Upper lobe of left lung (tissue), 6 donors: ENCODE data around the gene SPRYD4. TPM values are rescaled to one million over a fixed set of nuclear protein-coding genes. Genes with fewer than 3 reads are reported as not detected.

Source experiments
- ATAC-seq, 2 donors: fragments of 200-7000 bp; cut with Tn5 transposase; one replicate each; pipeline ENCODE4 v1.9.1; 2022; ENCODE audit warnings: mild to moderate bottlenecking in 2 of 2, moderate library complexity in 2 of 2; ENCODE audit not compliant: low FRiP score in 2 of 2
- DNase-seq, 2 donors: peaks; one replicate each; pipeline ENCODE4 v3.0.0-alpha.2; 2019 to 2020
- H3K27ac ChIP-seq, 4 donors: fragments of 200-600 bp; sonication (generic); one replicate each; pipeline ENCODE4 v1.5.1; 2016 to 2019
- H3K27me3 ChIP-seq, 4 donors: fragments of 200-600 bp; sonication (generic); one replicate each; pipeline ENCODE4 v1.5.1; 2017 to 2019
- H3K36me3 ChIP-seq, 4 donors: fragments of 200-600 bp; sonication (generic); one replicate each; pipeline ENCODE4 v1.5.1; 2016 to 2019
- H3K4me1 ChIP-seq, 4 donors: fragments of 200-600 bp; sonication (generic); one replicate each; pipeline ENCODE4 v1.5.1; 2018 to 2019
- H3K4me3 ChIP-seq, 4 donors: fragments of 200-600 bp; sonication (generic); one replicate each; pipeline ENCODE4 v1.5.1; 2017 to 2019; ENCODE audit warnings: mild to moderate bottlenecking in 2 of 4, moderate library complexity in 1 of 4
- H3K9me3 ChIP-seq, 4 donors: fragments of 200-600 bp; sonication (generic); one replicate each; pipeline ENCODE4 v1.5.1; 2018 to 2019
- CTCF ChIP-seq, 6 experiments: fragments of 450-650 bp in 4 of 6; fragments of 200-600 bp in 2 of 6; sonication (generic) in 2 of 6; IDR thresholded peaks; one replicate each; pipeline ENCODE4 v1.5.1; 2016 to 2019; ENCODE audit warnings: antibody characterized with exemption in 6 of 6
- EP300 ChIP-seq, 4 donors: sonication (generic); formaldehyde crosslinking; IDR thresholded peaks; one replicate each; pipeline ENCODE4 v1.5.1; 2017; ENCODE audit warnings: antibody characterized with exemption in 4 of 4, control low read depth in 2 of 4
- POLR2A ChIP-seq, 4 donors: fragments of 450-650 bp; IDR thresholded peaks; one replicate each; pipeline ENCODE4 v1.5.1; 2016 to 2017; ENCODE audit warnings: antibody characterized with exemption in 4 of 4, mild to moderate bottlenecking in 2 of 4
- POLR2AphosphoS5 ChIP-seq, 2 donors: sonication (generic); formaldehyde crosslinking; IDR thresholded peaks; one replicate each; pipeline ENCODE4 v1.5.1; 2017; ENCODE audit warnings: antibody characterized with exemption in 2 of 2
- WGBS, 2 donors: methylation state at CpG; one replicate each; pipeline ENCODE4 v1.1.5; 2017 to 2018; 5-methylcytosine and 5-hydroxymethylcytosine counted together
- total RNA-seq, 6 donors: library from RNA; depleted of rRNA in 4 of 6; stranded (reverse); fragments of >200 nt in 4 of 6; gene quantifications; one replicate each; pipeline versions ENCODE4 v1.1.0 to v1.2.1, GENCODE V29; 2016 to 2021
- donor health status: DM: no; HTN: no; CAD: no; lungs with moderate emphysema.
- donor health status: DM: no; HTN: yes; CAD: no; lungs with severe emphysema.

SPRYD4 gene
- total RNA-seq, 6 donors from 2014 or later: 1.8 to 3.3 (median 3.0) TPM

GRCh38 chr12:56477521-56478225 lies 9.3 kb downstream of the SPRYD4 start:
- H3K4me3 ChIP-seq: no peak overlapping the region
- H3K4me1 ChIP-seq: peaks cover 0 to 6% (median 0%) of the 10 kb centered on the region in 4 donors
- DNase-seq (no peak), ATAC-seq (no peak)
- H3K27me3 ChIP-seq: no peaks in the 10 kb centered on the region
- no peak overlapping the region for H3K27ac ChIP-seq
- no peaks in the 10 kb centered on the region for H3K9me3 ChIP-seq
- 82 to 84% methylated on average over 5 to 6 of the region's 6 CpGs for WGBS, 2 donors
- TF ChIP-seq POLR2AphosphoS5 (IDR thresholded peaks at IDR 0.05) (no peak), CTCF (IDR thresholded peaks at IDR 0.05) (no peak), POLR2A (IDR thresholded peaks at IDR 0.05) (no peak), EP300 (IDR thresholded peaks at IDR 0.05) (no peak)
- peaks cover 0 to 5% (median 0%) of the 10 kb centered on the region in 4 donors for H3K36me3 ChIP-seq

DNA sequence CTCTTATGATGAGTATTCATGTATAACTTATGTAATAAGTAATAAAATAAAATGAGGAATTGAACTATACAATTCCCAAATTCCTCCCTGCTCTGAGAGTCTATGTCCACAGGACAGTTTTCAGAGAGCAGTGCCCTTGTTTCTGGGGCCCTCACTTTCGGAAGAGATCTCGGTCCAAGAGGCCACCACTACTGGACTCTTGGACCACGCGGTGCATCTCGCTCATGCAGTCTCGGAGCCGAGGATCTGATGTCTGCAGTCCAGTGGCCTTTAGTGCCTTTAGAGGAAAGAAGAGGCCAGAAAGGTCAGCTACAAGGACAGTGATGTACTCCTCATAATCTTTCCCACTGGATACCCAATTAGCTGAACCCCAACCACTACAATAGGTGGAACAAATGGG lies 11.2 kb downstream of the SPRYD4 start:
- TF ChIP-seq CTCF (IDR thresholded peaks at IDR 0.05) (no peak), POLR2AphosphoS5 (IDR thresholded peaks at IDR 0.05) (no peak), EP300 (IDR thresholded peaks at IDR 0.05) (no peak)
- H3K27me3 ChIP-seq: no peaks in the 10 kb centered on the region
- no peak overlapping the region for H3K4me3 ChIP-seq
- peaks cover 0 to 6% (median 0%) of the 10 kb centered on the region in 4 donors for H3K4me1 ChIP-seq
- DNase-seq (no peak), ATAC-seq (no peak)
- no peaks in the 10 kb centered on the region for H3K36me3 ChIP-seq
- 94 to 100% methylated on average over 7 of the region's 7 CpGs for WGBS, 2 donors
- no peak overlapping the region for H3K27ac ChIP-seq
- H3K9me3 ChIP-seq: no peaks in the 10 kb centered on the region

GRCh38 chr12:56484566-56484965 lies 16.2 kb downstream of the SPRYD4 start:
- ATAC-seq: no peak
- Histone ChIP-seq H3K27me3 (no peaks in the 10 kb centered on the region), H3K4me3 (no peak overlapping the region), H3K27ac (no peak overlapping the region), H3K9me3 (no peaks in the 10 kb centered on the region), H3K36me3 (no peaks in the 10 kb centered on the region), H3K4me1 (peaks cover 8 to 20% (median 16%) of the 10 kb centered on the region in 4 donors)
- no peak for DNase-seq
- 83 to 90% methylated on average over 1 of the region's 1 CpG for WGBS, 2 donors
- TF ChIP-seq EP300 (IDR thresholded peaks at IDR 0.05) (no peak), CTCF (IDR thresholded peaks at IDR 0.05) (no peak), POLR2AphosphoS5 (IDR thresholded peaks at IDR 0.05) (no peak), POLR2A (IDR thresholded peaks at IDR 0.05) (no peak)

GRCh38 chr12:56486694-56487093 lies 18.3 kb downstream of the SPRYD4 start:
- 82 to 86% methylated on average over 12 of the region's 12 CpGs for WGBS, 2 donors

More at GRCh38 chr12:56486694-56487093, 18.3 kb downstream of the SPRYD4 start:
- Histone ChIP-seq H3K9me3 (no peaks in the 10 kb centered on the region), H3K27ac (no peak overlapping the region), H3K36me3 (no peaks in the 10 kb centered on the region), H3K27me3 (no peaks in the 10 kb centered on the region), H3K4me1 (peaks cover 8 to 20% (median 16%) of the 10 kb centered on the region in 4 donors), H3K4me3 (no peak overlapping the region)
- ATAC-seq (no peak), DNase-seq (no peak)
- TF ChIP-seq POLR2AphosphoS5 (IDR thresholded peaks at IDR 0.05) (no peak), POLR2A (IDR thresholded peaks at IDR 0.05) (no peak), CTCF (IDR thresholded peaks at IDR 0.05) (no peak), EP300 (IDR thresholded peaks at IDR 0.05) (no peak)
